Measurements from ENCODE around the gene UBN1. TPM values are rescaled to one million over a fixed set of nuclear protein-coding genes. Genes with fewer than 3 reads are reported as not detected.
A peak's percentile ranks its signal among the peaks of the same experiment; 100 is the strongest.

The UBN1 gene
- total and polyA plus RNA-seq, 2 donors (not counting 3 experiments of a cell fraction or from before 2014, with no cell fraction given) = 26.0 to 44.8 TPM

DNA sequence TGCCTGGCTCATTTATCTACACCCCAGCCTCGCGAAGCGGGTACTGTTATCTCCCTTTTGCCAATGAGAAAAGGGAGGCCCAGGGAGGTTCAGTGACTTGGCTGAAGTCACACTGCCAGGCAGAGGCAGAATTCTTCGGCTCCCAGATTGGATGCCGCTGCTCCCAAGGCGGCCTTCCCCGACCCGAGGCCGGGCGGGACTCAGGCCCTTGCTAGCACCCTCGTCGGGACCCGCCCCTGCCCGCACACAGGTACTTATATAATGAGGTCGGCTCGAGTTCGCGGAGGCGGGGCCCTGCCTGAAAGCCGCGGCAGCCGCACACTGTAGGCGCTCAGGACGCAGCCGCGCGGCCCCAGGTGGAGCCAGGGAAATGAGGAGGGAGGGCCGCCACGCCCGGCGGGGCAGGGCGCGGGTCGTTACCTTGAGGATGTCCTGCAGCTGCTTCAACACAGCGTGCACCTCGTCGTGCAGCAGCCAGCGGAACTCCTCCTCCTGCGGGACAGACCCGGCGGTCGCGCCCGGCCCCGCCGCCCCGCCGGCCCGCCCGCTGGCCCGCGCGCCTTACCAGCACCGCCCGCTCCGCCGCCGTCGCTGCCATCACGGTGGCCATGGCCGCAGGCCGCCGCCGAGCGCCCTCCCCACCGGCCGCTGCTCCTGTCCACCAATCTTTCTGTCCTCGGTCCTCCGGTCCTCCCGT, 45.2 kb upstream of the UBN1 start, which contains the start of gene ROGDI:
Gene ROGDI (minus strand): TSS at position 672 of the 697 bp plus-strand sequence. CDS start 62 bp downstream, at position 610.
- no peaks in the 10 kb centered on the region for H4K20me1 ChIP-seq (replicated peaks; ENCODE audit: control insufficient read depth, extremely low read depth, insufficient read depth, low read length)
- CTCF ChIA-PET = interaction anchor here (1.0 kb wide), 2 partner anchors 34 to 154 kb away, joined by 3 read pairs; no protein-coding TSS in a partner anchor
- peak within 1 kb of the TSS; percentile 59 to 76 (median 75) for H3K4me3 ChIP-seq (replicated peaks in 1 of 3; ENCODE audit: insufficient read depth in 1 of 3, low read depth in 1 of 3, low read length in 3 of 3)
- H3K9ac ChIP-seq (replicated peaks; ENCODE audit: extremely low read depth, insufficient read depth, low read length) = peak within 1 kb of the TSS; percentile 44
- POLR2A ChIA-PET = interaction anchor here (1.1 to 1.2 kb wide), 2 partner anchors 18 to 34 kb away, joined by 3 read pairs; no protein-coding TSS in a partner anchor
- no peaks in the 10 kb centered on the region for H3K79me2 ChIP-seq (ENCODE audit: control insufficient read depth, insufficient read depth, low read length)
- TF ChIP-seq, protein P1, sequence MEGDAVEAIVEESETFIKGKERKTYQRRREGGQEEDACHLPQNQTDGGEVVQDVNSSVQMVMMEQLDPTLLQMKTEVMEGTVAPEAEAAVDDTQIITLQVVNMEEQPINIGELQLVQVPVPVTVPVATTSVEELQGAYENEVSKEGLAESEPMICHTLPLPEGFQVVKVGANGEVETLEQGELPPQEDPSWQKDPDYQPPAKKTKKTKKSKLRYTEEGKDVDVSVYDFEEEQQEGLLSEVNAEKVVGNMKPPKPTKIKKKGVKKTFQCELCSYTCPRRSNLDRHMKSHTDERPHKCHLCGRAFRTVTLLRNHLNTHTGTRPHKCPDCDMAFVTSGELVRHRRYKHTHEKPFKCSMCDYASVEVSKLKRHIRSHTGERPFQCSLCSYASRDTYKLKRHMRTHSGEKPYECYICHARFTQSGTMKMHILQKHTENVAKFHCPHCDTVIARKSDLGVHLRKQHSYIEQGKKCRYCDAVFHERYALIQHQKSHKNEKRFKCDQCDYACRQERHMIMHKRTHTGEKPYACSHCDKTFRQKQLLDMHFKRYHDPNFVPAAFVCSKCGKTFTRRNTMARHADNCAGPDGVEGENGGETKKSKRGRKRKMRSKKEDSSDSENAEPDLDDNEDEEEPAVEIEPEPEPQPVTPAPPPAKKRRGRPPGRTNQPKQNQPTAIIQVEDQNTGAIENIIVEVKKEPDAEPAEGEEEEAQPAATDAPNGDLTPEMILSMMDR (IDR thresholded peaks at IDR 0.05; ENCODE audit: extremely low read depth in 1 of 2, insufficient read depth in 1 of 2, low read depth in 1 of 2, low read length in 2 of 2) = no peak
- no peak for TF ChIP-seq EZH2 (IDR thresholded peaks at IDR 0.05; ENCODE audit: borderline replicate concordance, low read depth, low read length, severe bottlenecking)
- TF ChIP-seq, protein P2, sequence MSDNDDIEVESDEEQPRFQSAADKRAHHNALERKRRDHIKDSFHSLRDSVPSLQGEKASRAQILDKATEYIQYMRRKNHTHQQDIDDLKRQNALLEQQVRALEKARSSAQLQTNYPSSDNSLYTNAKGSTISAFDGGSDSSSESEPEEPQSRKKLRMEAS (IDR thresholded peaks at IDR 0.05; ENCODE audit: insufficient read depth, insufficient read length) = no peak
- TF ChIP-seq FOS (IDR thresholded peaks at IDR 0.05; ENCODE audit: borderline replicate concordance, insufficient read depth, low read length) = no peak
- no peak for TF ChIP-seq GATA2 (IDR thresholded peaks at IDR 0.05; ENCODE audit: insufficient read depth, insufficient read length, low read depth, low read length)
- no peak for TF ChIP-seq MYC (IDR thresholded peaks at IDR 0.05; ENCODE audit: low read depth, low read length)
- TF ChIP-seq POLR2AphosphoS5 (IDR thresholded peaks at IDR 0.05; ENCODE audit: insufficient read depth, low read depth, low read length) = no peak
- no peak for TF ChIP-seq JUN (IDR thresholded peaks at IDR 0.05; ENCODE audit: borderline replicate concordance, insufficient read depth, insufficient read length, low read depth)
- TF ChIP-seq POLR2A (IDR thresholded peaks at IDR 0.05; ENCODE audit: low read depth, low read length) = no peak
- no peak within 1 kb of the TSS for H3K27ac ChIP-seq (ENCODE audit: insufficient read depth, low read depth, low read length)
- no peaks in the 10 kb centered on the region for H3K9me3 ChIP-seq (replicated peaks; ENCODE audit: control insufficient read depth, insufficient read depth, low read length)
- H2AFZ ChIP-seq (ENCODE audit: low read depth, low read length) = peak within 1 kb of the TSS; percentile 96
- FAIRE-seq = no peak
- H3K27me3 ChIP-seq (ENCODE audit: control insufficient read depth in 2 of 2, insufficient read depth in 2 of 2, low read length in 2 of 2) = no peaks in the 10 kb centered on the region
- peaks cover 7% of the 10 kb centered on the region for H3K4me1 ChIP-seq (ENCODE audit: control insufficient read depth, extremely low read depth, insufficient read depth, low read length)
- peaks cover 2 to 7% of the 10 kb centered on the region in 2 experiments for H3K36me3 ChIP-seq (ENCODE audit: control insufficient read depth in 2 of 2, extremely low read depth in 1 of 2, insufficient read depth in 2 of 2, low read length in 2 of 2)
- DNase-seq (ENCODE audit: low read depth, low spot score) = peak; percentile 46
- no TSS peak for BruUV-seq (replicated peaks)
- no peaks in the 10 kb centered on the region for H3K9me1 ChIP-seq (replicated peaks; ENCODE audit: control insufficient read depth, extremely low read depth, insufficient read depth, low read length)
- H3K4me2 ChIP-seq (ENCODE audit: insufficient read depth, low read length) = peak within 1 kb of the TSS; percentile 74
- dilution Hi-C loops (cut with MboI; ENCODE audit: extremely low pct_ligation_motif_present, low sequenced_read_pairs) = no loop called here
- intact Hi-C loops (cut with micrococcal nuclease) = loop anchor here (1.0 to 2.0 kb wide), 3 partner anchors 34 to 155 kb away; partner anchors contain the start of genes ANKS3 and DNAAF8

Data from endothelial cell of umbilical vein (primary cell).